Neural crest cell (in vitro differentiated cells): Measurements from ENCODE around the gene NUP42. TPM values are rescaled to one million over a fixed set of nuclear protein-coding genes. Genes with fewer than 3 reads are reported as not detected.

Experiments
- DNase-seq: peaks from one replicate; pipeline ENCODE4 v3.0.0; 2021; ENCODE audit warnings: low read depth, mixed read lengths, low spot score
- H3K27ac Mint-ChIP-seq: one replicate; pipeline ENCODE4 v1.8.0; 2021; ENCODE audit warnings: mild to moderate bottlenecking, mixed read lengths; ENCODE audit not compliant: unreplicated experiment
- H3K27me3 Mint-ChIP-seq: 2 replicates; pipeline ENCODE4 v1.8.0; 2021; ENCODE audit warnings: low read depth, mild to moderate bottlenecking, mixed read lengths
- H3K36me3 Mint-ChIP-seq: 2 replicates; pipeline ENCODE4 v1.8.0; 2021; ENCODE audit warnings: low read depth, mild to moderate bottlenecking, mixed read lengths
- H3K4me1 Mint-ChIP-seq: 2 replicates; pipeline ENCODE4 v1.8.0; 2021; ENCODE audit warnings: mixed read lengths
- H3K4me3 Mint-ChIP-seq: one replicate; pipeline ENCODE4 v1.8.0; 2021; ENCODE audit warnings: mild to moderate bottlenecking, mixed read lengths
- H3K9me3 Mint-ChIP-seq: 2 replicates; pipeline ENCODE4 v1.8.0; 2021; ENCODE audit warnings: mixed read lengths
- CTCF ChIP-seq: fragments of 200-600 bp; sonication (generic); conservative IDR thresholded peaks from 2 replicates; pipeline ENCODE4 v1.5.0; 2021; ENCODE audit warnings: antibody characterized with exemption, mild to moderate bottlenecking
- total RNA-seq: library from RNA; stranded (reverse); gene quantifications from 2 replicates; pipeline ENCODE4 v1.2.1, GENCODE V29; 2021

Gene NUP42
- total RNA-seq, 1 donor from 2014 or later: 50.3 TPM

- no peak for DNase-seq
- H3K4me1 Mint-ChIP-seq: no peaks in the 10 kb centered on the region
These were observed 60.5 kb downstream of the NUP42 start for GRCh38 chr7:23242321-23242720.

DNA sequence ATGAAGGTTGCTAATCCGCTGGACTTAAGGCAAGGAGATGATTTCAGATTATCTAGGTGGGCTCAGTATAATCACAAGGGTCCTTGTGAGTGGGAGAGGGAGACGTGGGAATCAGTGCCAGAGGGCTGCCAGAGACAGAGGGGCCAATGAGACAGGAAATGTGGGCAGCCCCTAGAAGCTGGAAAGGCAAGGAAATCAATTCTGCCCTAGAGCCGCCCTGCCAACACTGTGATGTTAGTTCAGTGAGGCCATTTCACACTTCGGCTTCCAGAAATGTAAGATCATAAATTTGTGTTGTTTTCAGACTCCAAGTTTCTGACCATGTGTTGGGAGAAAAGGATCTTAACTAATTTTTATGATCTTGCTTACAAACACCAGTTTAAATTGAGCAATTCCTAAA, 61.1 kb downstream of the NUP42 start:
- Mint-ChIP-seq H3K9me3 (peaks cover 3% of the 10 kb centered on the region), H3K27ac (no peak overlapping the region), H3K27me3 (no peaks in the 10 kb centered on the region), H3K4me3 (no peak overlapping the region), H3K4me1 (no peaks in the 10 kb centered on the region), H3K36me3 (no peaks in the 10 kb centered on the region)
- no peak for TF ChIP-seq CTCF
- DNase-seq: no peak

More at GRCh38 chr7:23242321-23242720, 60.5 kb downstream of the NUP42 start:
- Mint-ChIP-seq H3K27ac (no peak overlapping the region), H3K36me3 (no peaks in the 10 kb centered on the region), H3K9me3 (peaks cover 3% of the 10 kb centered on the region), H3K4me3 (no peak overlapping the region), H3K27me3 (no peaks in the 10 kb centered on the region)
- TF ChIP-seq CTCF: no peak

DNA sequence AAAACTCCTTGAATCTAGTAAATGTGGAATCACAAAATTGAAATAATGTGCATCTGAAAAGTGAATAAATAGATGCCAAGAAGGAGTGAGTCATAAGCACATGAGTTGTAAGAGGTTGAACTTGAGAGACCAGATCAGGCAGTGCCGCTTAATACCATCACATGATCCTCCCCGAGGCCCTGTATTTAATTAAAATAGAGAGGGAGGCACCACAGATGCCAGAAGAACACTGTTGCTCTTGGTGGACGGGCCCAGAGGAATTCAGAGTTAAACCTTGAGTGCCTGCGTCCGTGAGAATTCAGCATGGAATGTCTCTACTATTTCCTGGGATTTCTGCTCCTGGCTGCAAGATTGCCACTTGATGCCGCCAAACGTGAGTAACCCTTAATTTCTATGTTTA, 64.7 kb downstream of the NUP42 start, which contains the start of gene GPNMB:
GPNMB (plus strand) TSS at position 221 of the 400 bp plus-strand sequence; CDS start at position 304, 83 bp downstream.
- DNase-seq: no peak
- no peak for TF ChIP-seq CTCF
- Mint-ChIP-seq H3K9me3 (peaks cover 6% of the 10 kb centered on the region), H3K4me3 (no peak within 1 kb of the TSS), H3K27me3 (no peaks in the 10 kb centered on the region), H3K4me1 (no peaks in the 10 kb centered on the region), H3K36me3 (no peaks in the 10 kb centered on the region), H3K27ac (peak within 1 kb of the TSS; percentile 10)

GRCh38 chr7:23247046-23247602, 65.3 kb downstream of the NUP42 start:
- H3K36me3 Mint-ChIP-seq: no peaks in the 10 kb centered on the region
- H3K4me3 Mint-ChIP-seq: no peak overlapping the region
- DNase-seq: no peak
- H3K27ac Mint-ChIP-seq: peak overlapping the region; percentile 10
- TF ChIP-seq CTCF: no peak
- no peaks in the 10 kb centered on the region for H3K27me3 Mint-ChIP-seq
- H3K4me1 Mint-ChIP-seq: no peaks in the 10 kb centered on the region
- H3K9me3 Mint-ChIP-seq: peaks cover 6% of the 10 kb centered on the region

- Mint-ChIP-seq H3K27me3 (no peaks in the 10 kb centered on the region), H3K4me3 (no peak overlapping the region), H3K9me3 (peaks cover 6% of the 10 kb centered on the region), H3K36me3 (no peaks in the 10 kb centered on the region), H3K27ac (no peak overlapping the region), H3K4me1 (no peaks in the 10 kb centered on the region)
- TF ChIP-seq CTCF: no peak
- DNase-seq: no peak
These were observed 65.9 kb downstream of the NUP42 start for GRCh38 chr7:23247603-23248335.
